ENCODE measurements around the gene C3orf80.
"Not testable (repeated sequence)": the region's sequence is repeated elsewhere in the genome, so short reads cannot be mapped to it uniquely, and the experiment has no call there.

Gene C3orf80

GRCh38 chr3:160193644-160194192, 31.5 kb upstream of the C3orf80 start:
- H3K4me2 ChIP-seq (ENCODE audit: low read length): no peak overlapping the region
- no peaks in the 10 kb centered on the region for H3K4me1 ChIP-seq (ENCODE audit: control insufficient read depth, insufficient read depth, low read length)
- no peaks in the 10 kb centered on the region for H3K36me3 ChIP-seq (ENCODE audit: insufficient read depth, low read length)
- H3K4me3 ChIP-seq (ENCODE audit: low read length): no peak overlapping the region
- H3K9me3 ChIP-seq (replicated peaks; ENCODE audit: low read length): no peaks in the 10 kb centered on the region
- no peaks in the 10 kb centered on the region for H3K27me3 ChIP-seq (ENCODE audit: control insufficient read depth, insufficient read depth, low read length)
- H3K9ac ChIP-seq (ENCODE audit: low read depth, low read length): no peak overlapping the region

- no peaks in the 10 kb centered on the region for H3K36me3 ChIP-seq (ENCODE audit: insufficient read depth, low read length)
- no peak overlapping the region for H3K9ac ChIP-seq (ENCODE audit: low read depth, low read length)
- no peaks in the 10 kb centered on the region for H3K9me3 ChIP-seq (replicated peaks; ENCODE audit: low read length)
- H3K4me2 ChIP-seq (ENCODE audit: low read length): no peak overlapping the region
- no peaks in the 10 kb centered on the region for H3K27me3 ChIP-seq (ENCODE audit: control insufficient read depth, insufficient read depth, low read length)
- H3K4me1 ChIP-seq (ENCODE audit: control insufficient read depth, insufficient read depth, low read length): no peaks in the 10 kb centered on the region
- H3K4me3 ChIP-seq (ENCODE audit: low read length): no peak overlapping the region
Measured at GRCh38 chr3:160194438-160194837, 30.8 kb upstream of the C3orf80 start.

DNA sequence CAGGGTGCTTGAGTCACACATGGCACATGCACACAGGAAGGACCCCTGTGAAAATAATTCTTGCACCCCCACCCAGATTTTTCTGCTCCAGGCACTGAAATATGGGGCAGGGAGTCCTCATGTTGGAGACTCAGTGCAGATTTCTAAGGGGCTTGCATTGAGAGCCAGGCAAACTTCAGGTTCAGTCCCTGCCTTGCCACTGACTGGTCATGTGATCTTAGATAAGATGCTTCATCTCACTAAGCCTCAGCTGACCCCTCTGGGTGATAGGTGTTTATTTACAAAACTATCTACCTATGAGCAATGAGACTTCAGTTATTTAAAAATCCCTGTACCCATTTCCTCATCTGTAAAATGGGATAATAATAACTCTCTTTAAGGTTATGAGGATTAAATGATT, 30.1 kb upstream of the C3orf80 start:
- no peaks in the 10 kb centered on the region for H3K9me3 ChIP-seq (replicated peaks; ENCODE audit: low read length)
- H3K4me2 ChIP-seq (ENCODE audit: low read length): no peak overlapping the region
- no peaks in the 10 kb centered on the region for H3K36me3 ChIP-seq (ENCODE audit: insufficient read depth, low read length)
- no peaks in the 10 kb centered on the region for H3K27me3 ChIP-seq (ENCODE audit: control insufficient read depth, insufficient read depth, low read length)
- no peaks in the 10 kb centered on the region for H3K4me1 ChIP-seq (ENCODE audit: control insufficient read depth, insufficient read depth, low read length)
- H3K4me3 ChIP-seq (ENCODE audit: low read length): no peak overlapping the region
- no peak overlapping the region for H3K9ac ChIP-seq (ENCODE audit: low read depth, low read length)

DNA sequence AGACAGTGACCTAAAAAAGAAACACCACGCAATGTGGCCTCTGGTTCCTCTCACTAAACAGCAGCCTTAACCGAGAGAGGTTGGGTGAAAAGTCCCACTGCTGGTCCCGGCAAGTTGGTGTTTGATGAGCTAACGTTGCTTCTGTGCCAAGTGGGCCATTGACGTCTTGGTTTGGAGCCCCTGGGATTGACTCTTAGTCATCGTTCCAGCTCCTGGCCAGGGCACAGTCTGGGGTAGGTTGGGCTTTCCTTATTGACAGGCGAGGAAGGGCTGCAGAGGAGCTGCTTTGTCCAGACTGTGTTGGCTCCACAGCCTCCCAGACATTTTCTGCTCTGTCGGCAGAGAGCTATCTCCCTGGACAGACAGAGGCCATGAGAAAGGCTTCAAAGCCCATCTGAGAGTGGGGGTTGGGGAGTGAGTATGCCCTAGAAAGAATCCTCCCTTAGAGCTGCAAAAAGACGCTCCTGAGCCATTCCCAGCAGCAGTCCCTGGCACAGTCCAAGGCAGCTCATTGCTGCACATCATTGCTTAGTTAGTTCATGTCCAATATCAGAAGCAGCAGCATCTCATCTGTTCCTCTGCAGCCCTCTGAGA, 28.6 kb upstream of the C3orf80 start:
- Histone ChIP-seq H3K9ac (ENCODE audit: low read depth, low read length) (no peak overlapping the region), H3K4me1 (ENCODE audit: control insufficient read depth, insufficient read depth, low read length) (no peaks in the 10 kb centered on the region), H3K36me3 (ENCODE audit: insufficient read depth, low read length) (no peaks in the 10 kb centered on the region), H3K27me3 (ENCODE audit: control insufficient read depth, insufficient read depth, low read length) (peaks cover 8% of the 10 kb centered on the region), H3K9me3 (replicated peaks; ENCODE audit: low read length) (no peaks in the 10 kb centered on the region), H3K4me3 (ENCODE audit: low read length) (no peak overlapping the region), H3K4me2 (ENCODE audit: low read length) (no peak overlapping the region)

- H3K9me3 ChIP-seq (replicated peaks; ENCODE audit: low read length): no peaks in the 10 kb centered on the region
- no peaks in the 10 kb centered on the region for H3K4me1 ChIP-seq (ENCODE audit: control insufficient read depth, insufficient read depth, low read length)
- H3K27me3 ChIP-seq (ENCODE audit: control insufficient read depth, insufficient read depth, low read length): peaks cover 9% of the 10 kb centered on the region
- H3K4me3 ChIP-seq (ENCODE audit: low read length): no peak overlapping the region
- no peaks in the 10 kb centered on the region for H3K36me3 ChIP-seq (ENCODE audit: insufficient read depth, low read length)
- H3K9ac ChIP-seq (ENCODE audit: low read depth, low read length): no peak overlapping the region
- no peak overlapping the region for H3K4me2 ChIP-seq (ENCODE audit: low read length)
Measured at GRCh38 chr3:160199108-160199507, 26.1 kb upstream of the C3orf80 start.

- Histone ChIP-seq H3K4me1 (ENCODE audit: control insufficient read depth, insufficient read depth, low read length) (no peaks in the 10 kb centered on the region), H3K9me3 (replicated peaks; ENCODE audit: low read length) (no peaks in the 10 kb centered on the region), H3K9ac (ENCODE audit: low read depth, low read length) (no peak overlapping the region), H3K4me2 (ENCODE audit: low read length) (no peak overlapping the region), H3K4me3 (ENCODE audit: low read length) (no peak overlapping the region), H3K27me3 (ENCODE audit: control insufficient read depth, insufficient read depth, low read length) (peaks cover 9% of the 10 kb centered on the region), H3K36me3 (ENCODE audit: insufficient read depth, low read length) (no peaks in the 10 kb centered on the region)
Measured at GRCh38 chr3:160200353-160200752, 24.9 kb upstream of the C3orf80 start.

DNA sequence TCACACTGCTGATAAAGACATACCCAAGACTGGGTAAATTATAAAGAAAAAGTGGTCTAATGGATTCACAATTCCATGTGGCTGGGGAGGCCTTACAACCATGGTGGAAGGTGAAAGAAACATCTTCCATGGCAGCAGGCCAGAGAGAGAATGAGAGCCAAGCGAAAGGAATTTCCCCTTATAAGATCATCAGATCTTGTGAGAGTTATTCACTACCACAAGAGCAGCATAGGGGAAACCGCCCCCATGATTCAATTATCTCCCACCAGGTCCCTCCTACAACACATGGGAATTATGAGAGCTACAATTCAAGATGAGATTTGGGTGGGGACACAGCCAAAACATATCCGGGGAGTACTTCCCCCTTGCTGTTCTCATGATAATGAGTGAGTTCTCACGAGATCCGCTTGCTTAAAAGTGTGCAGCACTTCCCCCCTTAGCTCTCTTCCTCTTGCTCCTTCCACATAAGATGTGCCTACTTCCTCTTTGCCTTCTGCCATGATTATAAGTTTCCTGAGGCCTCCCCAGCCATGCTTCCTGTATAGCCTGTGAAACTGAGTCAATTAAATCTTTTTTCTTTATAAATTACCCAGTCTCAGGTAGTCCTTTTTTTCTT, 20.7 kb upstream of the C3orf80 start:
- H3K9ac ChIP-seq (ENCODE audit: low read depth, low read length); H3K4me2 ChIP-seq (ENCODE audit: low read length); H3K36me3 ChIP-seq (ENCODE audit: insufficient read depth, low read length); H3K4me1 ChIP-seq (ENCODE audit: control insufficient read depth, insufficient read depth, low read length); H3K4me3 ChIP-seq (ENCODE audit: low read length); H3K9me3 ChIP-seq (replicated peaks; ENCODE audit: low read length): not testable (repeated sequence)
- H3K27me3 ChIP-seq (ENCODE audit: control insufficient read depth, insufficient read depth, low read length): peaks cover 13% of the 10 kb centered on the region

DNA sequence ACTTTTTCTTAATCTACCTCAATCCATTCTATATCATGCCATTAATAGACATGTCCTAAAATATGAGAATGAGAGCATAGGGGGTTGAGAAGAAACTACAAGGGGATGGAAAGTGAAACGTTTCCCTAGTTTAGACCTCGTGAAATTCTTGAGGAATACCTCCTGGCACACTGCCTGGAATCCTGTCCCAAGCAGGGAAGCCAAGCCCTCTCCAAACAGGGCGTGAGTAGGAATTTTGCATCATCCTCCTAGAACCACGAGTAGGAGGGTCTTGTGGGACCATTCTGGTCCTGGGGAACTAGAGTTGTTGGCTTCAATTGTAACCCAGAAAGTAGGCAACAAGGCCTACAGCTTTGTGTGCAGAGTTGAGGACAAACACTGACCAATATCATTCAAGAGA, 19.6 kb upstream of the C3orf80 start:
- H3K9me3 ChIP-seq (replicated peaks; ENCODE audit: low read length): no peaks in the 10 kb centered on the region
- H3K27me3 ChIP-seq (ENCODE audit: control insufficient read depth, insufficient read depth, low read length): peaks cover 13% of the 10 kb centered on the region
- no peak overlapping the region for H3K4me3 ChIP-seq (ENCODE audit: low read length)
- H3K9ac ChIP-seq (ENCODE audit: low read depth, low read length): no peak overlapping the region
- H3K4me2 ChIP-seq (ENCODE audit: low read length): no peak overlapping the region
- no peaks in the 10 kb centered on the region for H3K4me1 ChIP-seq (ENCODE audit: control insufficient read depth, insufficient read depth, low read length)
- no peaks in the 10 kb centered on the region for H3K36me3 ChIP-seq (ENCODE audit: insufficient read depth, low read length)

DNA sequence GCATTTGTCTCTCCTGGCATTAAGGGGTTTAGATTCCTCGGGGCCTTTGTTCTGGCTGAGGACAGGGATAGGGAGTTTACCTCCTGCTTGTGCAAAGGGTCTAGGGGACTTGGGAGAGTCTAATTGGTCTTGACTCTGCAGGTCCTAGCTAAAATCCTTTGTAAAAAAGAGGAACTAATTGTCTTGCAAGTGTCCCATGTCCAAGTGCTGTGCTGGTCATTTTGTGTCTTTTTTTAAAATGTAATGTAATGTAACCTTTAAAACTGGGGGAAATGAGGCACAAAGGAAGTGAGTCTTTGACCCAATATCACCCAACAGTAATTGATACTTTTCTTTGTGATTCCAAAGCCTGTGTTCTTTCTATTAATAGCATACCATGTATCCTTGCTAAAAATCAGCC, 14.9 kb upstream of the C3orf80 start:
- H3K4me1 ChIP-seq (ENCODE audit: control insufficient read depth, insufficient read depth, low read length): no peaks in the 10 kb centered on the region
- H3K4me3 ChIP-seq (ENCODE audit: low read length): no peak overlapping the region
- peaks cover 7% of the 10 kb centered on the region for H3K27me3 ChIP-seq (ENCODE audit: control insufficient read depth, insufficient read depth, low read length)
- no peak overlapping the region for H3K9ac ChIP-seq (ENCODE audit: low read depth, low read length)
- H3K4me2 ChIP-seq (ENCODE audit: low read length): no peak overlapping the region
- H3K36me3 ChIP-seq (ENCODE audit: insufficient read depth, low read length): no peaks in the 10 kb centered on the region
- H3K9me3 ChIP-seq (replicated peaks; ENCODE audit: low read length): no peaks in the 10 kb centered on the region

DNA sequence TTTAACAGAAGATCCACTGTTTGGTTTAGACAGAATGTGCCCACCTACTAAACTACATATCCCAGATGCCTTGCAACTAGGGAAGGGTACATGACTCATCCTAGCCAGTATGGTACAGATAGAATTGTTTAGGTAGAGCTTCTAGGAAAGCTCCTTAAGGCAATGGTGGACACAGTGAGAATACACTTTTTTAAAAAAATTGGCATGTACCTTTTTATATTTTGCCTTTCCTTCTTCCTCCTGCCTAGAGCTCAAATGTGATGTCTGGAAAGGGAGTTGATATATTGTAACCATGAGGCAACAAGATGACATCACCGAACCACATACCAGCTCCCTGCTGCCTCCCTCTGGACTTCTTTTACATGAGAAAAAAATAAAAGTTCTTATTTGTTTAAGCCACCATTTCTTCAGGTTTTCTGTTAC, 14.4 kb upstream of the C3orf80 start:
- Histone ChIP-seq H3K4me2 (ENCODE audit: low read length) (peak overlapping the region; percentile 37), H3K9ac (ENCODE audit: low read depth, low read length) (no peak overlapping the region), H3K4me1 (ENCODE audit: control insufficient read depth, insufficient read depth, low read length) (no peaks in the 10 kb centered on the region), H3K36me3 (ENCODE audit: insufficient read depth, low read length) (no peaks in the 10 kb centered on the region), H3K4me3 (ENCODE audit: low read length) (no peak overlapping the region), H3K9me3 (replicated peaks; ENCODE audit: low read length) (no peaks in the 10 kb centered on the region), H3K27me3 (ENCODE audit: control insufficient read depth, insufficient read depth, low read length) (peaks cover 4% of the 10 kb centered on the region)

DNA sequence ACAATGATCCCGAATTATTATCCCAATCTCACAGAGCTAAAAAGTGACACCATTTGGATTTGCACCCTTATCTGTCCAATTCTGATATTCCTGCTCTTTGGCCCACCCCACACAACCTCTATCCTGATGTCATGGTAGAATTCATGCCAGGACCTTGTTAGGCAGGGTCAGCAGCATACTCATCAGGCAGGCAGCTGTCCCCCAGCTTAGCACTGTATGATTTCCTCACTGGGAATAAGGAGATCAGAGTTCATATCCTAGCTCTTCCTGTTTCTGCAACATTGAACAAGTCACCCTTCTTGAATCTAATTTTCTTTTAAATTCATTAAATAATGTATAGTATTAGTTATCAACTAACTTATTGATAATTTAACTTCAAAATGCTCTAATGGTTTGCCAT, 12.0 kb upstream of the C3orf80 start:
- H3K4me3 ChIP-seq (ENCODE audit: low read length): no peak overlapping the region
- H3K36me3 ChIP-seq (ENCODE audit: insufficient read depth, low read length): no peaks in the 10 kb centered on the region
- H3K9me3 ChIP-seq (replicated peaks; ENCODE audit: low read length): no peaks in the 10 kb centered on the region
- peaks cover 11% of the 10 kb centered on the region for H3K27me3 ChIP-seq (ENCODE audit: control insufficient read depth, insufficient read depth, low read length)
- no peaks in the 10 kb centered on the region for H3K4me1 ChIP-seq (ENCODE audit: control insufficient read depth, insufficient read depth, low read length)
- H3K9ac ChIP-seq (ENCODE audit: low read depth, low read length): no peak overlapping the region
- H3K4me2 ChIP-seq (ENCODE audit: low read length): no peak overlapping the region

- no peaks in the 10 kb centered on the region for H3K36me3 ChIP-seq (ENCODE audit: insufficient read depth, low read length)
- H3K4me2 ChIP-seq (ENCODE audit: low read length): no peak overlapping the region
- no peak overlapping the region for H3K4me3 ChIP-seq (ENCODE audit: low read length)
- H3K9ac ChIP-seq (ENCODE audit: low read depth, low read length): no peak overlapping the region
- no peaks in the 10 kb centered on the region for H3K4me1 ChIP-seq (ENCODE audit: control insufficient read depth, insufficient read depth, low read length)
- H3K9me3 ChIP-seq (replicated peaks; ENCODE audit: low read length): no peaks in the 10 kb centered on the region
- H3K27me3 ChIP-seq (ENCODE audit: control insufficient read depth, insufficient read depth, low read length): peaks cover 38% of the 10 kb centered on the region
Measured at GRCh38 chr3:160217675-160218074, 7.5 kb upstream of the C3orf80 start.

Data from skeletal muscle satellite cell (primary cell).